GM11168 (cell line): Measurements from ENCODE around the gene SIRPA.

Experiments
- in situ Hi-C: fragments of 300-500 bp; cut with MboI; formaldehyde crosslinking; loops from one replicate; pipeline ENCODE4 v1.12.0; 2022; ENCODE audit warnings: low sequenced_read_pairs; ENCODE audit not compliant: unreplicated experiment

The SIRPA gene

DNA sequence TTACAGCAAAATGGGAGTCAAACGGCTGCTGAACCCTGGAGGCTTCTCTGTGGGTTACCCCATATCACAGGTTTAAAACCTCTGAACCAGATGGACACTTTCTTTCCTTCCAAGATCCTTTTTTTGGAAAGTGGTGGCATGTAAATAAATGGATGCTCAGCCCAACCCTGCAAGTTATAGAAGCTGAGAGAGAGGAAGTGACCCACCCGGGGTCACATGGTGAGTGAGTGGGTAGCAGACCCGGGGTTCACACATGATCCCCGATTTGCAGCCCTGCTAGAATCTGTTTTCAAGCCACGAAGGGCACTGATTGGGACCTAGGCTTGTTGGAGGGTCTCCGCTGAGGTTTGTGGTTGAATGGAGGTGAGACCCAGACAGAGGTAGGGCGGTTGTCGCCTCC lies 32.0 kb downstream of the SIRPA start:
- in situ Hi-C loops: no loop called here

DNA sequence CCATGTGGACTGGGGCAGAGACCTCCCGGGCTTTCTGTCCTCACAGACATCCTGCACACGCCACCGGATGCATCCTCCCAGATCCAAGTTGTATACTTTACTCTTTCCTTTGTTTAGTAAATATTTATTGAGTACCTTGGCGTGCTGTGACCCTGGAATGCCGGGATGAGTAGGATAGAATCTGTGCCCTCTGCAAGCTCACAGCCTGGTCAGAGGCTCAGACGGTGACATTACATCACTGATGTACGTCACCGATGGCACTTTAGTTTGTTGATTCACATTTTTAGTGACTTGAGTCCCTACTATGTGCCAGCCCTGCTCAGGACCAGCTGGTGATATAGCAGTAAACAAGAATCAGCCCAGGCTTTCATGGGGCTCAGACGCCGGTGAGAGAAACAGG lies 32.9 kb downstream of the SIRPA start:
- in situ Hi-C loops: no loop called here

DNA sequence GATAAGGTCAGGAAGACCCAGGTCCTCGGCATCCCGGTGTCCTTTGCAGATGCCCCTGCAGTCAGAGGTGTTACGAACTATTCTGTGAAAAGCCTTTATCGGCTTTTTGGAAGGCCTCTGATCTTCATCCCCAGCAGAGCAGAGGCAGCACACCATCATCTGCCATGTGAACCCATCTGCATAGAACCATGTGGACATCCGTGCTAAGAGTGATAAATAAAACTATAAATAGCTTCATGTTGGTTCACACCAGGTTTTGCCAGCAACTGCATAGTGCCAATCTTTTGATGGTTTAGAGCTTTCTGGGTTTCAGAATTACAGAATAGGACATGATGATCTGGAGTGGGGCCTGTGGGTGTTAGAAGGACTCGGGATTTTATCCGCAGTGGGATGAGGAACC lies 33.6 kb downstream of the SIRPA start:
- in situ Hi-C loops: no loop called here

- in situ Hi-C loops: no loop called here
Observed at GRCh38 chr20:1929460-1929859, 34.3 kb downstream of the SIRPA start.

GRCh38 chr20:1930165-1930564 lies 35.0 kb downstream of the SIRPA start:
- in situ Hi-C loops: no loop called here

DNA sequence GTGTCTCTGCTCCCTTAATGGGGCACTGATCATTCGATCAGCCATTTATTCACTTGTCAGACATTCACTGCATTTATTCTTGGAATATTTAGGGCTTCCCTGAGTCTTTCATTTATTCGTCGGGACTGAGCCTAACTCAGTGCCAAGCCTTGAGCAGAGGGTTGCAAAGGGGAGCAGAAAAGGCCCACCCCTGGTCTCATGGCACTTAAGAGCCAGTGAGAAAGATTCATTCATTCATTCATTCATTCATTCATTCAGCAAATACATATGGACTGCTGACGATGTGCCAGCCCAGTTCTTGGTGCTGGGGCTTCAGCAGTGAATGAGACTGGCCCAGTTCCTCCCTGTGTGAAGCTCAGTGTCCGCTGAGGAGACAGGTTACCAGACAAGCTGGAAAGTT lies 36.6 kb downstream of the SIRPA start:
- in situ Hi-C loops: no loop called here

DNA sequence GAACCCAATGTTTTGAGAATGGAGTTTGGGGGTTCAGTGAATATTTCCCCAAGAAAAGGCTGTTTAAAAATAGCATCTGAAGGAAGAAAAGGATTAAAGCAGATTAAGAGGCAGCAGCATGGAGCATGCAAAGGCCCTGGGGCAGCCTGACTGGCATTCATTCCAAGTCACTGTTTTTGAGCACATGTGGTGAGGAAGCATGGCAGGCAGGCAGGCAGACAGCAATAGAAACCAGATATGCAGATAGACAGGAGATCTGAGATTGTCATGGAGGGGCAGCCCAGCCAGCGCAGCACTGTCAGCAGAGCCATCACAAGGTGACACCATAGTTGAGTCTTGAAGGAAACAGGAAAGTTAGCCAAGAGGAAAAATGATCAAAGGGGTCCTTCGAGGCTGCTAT lies 37.8 kb downstream of the SIRPA start:
- in situ Hi-C loops: no loop called here

DNA sequence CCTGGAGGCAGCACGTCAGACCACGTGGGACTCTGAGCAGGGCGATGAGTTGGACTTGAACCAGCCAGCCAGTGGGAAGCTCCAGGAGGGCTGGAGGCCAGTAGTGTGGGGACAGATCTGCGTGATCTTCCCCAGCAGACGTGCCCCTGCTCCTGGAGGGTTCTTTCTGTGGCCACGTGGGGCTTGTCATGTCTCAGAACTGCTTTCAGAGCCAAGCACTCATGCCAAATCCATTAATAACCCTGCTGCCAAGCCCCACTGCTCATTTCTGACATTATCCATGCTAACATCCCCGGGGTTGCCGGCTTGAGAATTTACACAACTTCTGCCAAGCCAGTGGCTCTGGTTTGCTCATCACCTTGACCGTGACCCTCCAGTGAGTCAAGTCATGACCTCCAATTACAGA lies 38.3 kb downstream of the SIRPA start:
- in situ Hi-C loops: no loop called here

DNA sequence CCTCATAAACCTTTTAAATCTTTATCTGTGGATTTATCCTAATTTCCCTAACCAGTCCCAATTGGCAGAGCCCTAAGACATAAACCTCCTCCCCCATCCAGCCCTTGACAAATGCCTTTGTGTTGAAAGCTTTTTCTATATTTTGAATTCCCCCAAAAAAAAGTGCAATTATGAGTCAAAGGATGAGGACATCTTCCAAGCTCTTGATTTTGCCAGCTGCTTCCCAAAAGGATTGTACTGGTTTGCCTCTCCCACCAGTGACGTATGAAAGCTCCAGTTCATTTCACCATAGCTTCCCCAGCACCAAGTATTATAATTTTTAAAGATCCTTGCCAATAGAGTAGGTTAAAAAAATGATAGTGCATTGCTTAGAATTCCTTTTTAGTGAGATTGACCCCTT lies 38.9 kb downstream of the SIRPA start:
- in situ Hi-C loops: no loop called here

DNA sequence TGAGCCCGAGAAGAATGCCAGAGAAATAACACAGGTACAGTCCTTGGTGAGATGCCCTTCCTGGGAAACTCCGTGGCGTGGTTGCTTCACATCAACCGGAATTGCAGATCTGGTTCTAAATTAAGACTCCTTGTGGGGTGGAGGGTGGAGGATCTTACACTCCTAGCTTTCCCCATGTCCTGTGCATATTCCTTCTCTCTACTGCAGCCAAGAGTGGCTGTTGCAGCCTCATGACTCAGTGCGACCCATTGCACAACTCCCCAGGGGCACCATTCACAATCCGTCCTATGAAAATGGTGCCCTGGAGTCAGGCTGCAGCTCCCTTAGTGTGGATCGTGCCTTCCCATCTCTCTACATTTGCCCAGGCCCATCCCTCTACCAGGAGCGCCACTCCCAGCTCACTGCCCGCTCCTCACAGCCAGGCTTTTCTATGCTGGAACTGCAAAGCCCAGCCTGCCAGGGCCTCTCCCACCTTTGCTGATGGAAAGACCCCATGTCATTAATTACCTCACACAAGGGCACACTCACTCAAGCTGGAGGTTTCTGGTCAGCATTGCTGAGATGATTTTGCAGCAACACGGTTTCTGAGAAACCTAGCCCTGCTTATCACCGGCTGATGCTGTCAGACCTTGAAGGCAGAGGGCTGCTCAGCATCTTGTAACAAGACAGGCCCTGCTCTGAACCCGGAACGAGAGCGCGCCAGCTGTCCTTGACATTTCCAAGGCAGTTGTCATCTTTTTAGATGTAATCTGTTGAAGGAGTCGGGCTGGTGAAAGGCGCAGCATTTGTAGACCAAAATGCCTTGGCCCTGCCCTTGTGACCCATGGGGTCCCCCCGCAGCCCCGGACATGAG lies 39.7 kb downstream of the SIRPA start:
- in situ Hi-C loops: no loop called here

DNA sequence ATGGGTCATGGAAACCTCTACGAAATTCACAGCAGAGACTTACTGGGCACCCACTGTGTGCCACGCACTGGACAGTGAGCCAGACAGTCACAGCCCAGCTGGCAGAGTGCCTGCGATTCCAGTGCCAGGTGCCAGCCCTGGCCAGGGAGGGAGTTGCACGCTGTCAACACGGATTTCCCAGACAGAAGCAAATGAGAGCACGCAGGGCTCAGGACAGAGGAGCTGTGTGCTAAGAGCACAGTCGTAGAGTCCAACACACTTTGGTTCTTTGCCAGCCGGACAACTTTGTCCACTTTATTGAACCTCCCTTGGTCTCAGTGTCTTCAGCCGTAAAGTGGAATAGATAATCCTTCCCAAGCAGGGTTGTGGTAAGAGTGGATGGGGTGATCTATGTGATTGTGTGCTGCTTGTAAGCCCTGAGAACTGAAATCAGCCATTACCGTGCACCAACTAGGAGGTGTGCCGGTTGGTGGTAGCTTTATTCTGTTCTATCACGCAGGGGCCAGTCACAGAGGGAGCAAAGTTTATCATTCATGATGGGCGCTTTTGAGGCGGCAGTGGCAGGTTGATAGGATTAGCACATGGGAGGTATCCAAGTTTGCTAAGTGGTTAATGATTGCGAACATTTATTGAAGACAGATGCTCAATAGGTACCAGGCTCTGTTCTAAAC lies 40.6 kb downstream of the SIRPA start:
- in situ Hi-C loops: no loop called here

- in situ Hi-C loops: no loop called here
Observed at GRCh38 chr20:1937316-1937976, 42.2 kb downstream of the SIRPA start.

DNA sequence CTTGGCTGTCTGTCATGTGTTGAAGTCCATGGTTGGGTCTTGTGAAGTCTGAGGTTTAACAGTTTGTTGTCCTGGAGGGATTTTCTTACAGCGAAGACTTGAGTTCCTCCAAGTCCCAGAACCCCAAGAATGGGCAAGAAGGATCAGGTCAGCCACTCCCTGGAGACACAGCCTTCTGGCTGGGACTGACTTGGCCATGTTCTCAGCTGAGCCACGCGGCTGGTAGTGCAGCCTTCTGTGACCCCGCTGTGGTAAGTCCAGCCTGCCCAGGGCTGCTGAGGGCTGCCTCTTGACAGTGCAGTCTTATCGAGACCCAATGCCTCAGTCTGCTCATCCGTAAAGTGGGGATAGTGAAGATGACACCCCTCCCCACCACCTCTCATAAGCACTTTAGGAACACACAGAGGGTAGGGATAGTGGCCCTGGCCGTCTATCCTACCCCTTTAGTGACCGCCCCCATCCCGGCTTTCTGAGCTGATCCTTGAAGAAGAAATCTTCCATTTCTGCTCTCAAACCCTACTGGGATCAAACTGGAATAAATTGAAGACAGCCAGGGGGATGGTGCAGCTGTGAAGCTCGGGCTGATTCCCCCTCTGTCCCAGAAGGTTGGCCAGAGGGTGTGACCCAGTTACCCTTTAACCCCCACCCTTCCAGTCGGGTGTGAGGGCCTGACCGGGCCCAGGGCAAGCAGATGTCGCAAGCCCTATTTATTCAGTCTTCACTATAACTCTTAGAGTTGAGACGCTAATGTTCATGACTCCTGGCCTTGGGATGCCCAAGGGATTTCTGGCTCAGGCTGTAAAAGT lies 43.5 kb downstream of the SIRPA start:
- in situ Hi-C loops: no loop called here

DNA sequence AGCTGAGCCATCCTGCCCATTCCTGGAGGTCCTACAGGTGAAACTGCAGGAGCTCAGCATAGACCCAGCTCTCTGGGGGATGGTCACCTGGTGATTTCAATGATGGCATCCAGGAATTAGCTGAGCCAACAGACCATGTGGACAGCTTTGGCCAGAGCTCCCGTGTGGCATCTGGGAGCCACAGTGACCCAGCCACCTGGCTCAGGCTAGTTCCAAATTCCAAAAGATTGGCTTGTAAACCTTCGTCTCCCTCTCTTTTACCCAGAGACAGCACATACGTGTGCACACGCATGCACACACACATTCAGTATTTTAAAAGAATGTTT lies 44.0 kb downstream of the SIRPA start:
- in situ Hi-C loops: no loop called here

DNA sequence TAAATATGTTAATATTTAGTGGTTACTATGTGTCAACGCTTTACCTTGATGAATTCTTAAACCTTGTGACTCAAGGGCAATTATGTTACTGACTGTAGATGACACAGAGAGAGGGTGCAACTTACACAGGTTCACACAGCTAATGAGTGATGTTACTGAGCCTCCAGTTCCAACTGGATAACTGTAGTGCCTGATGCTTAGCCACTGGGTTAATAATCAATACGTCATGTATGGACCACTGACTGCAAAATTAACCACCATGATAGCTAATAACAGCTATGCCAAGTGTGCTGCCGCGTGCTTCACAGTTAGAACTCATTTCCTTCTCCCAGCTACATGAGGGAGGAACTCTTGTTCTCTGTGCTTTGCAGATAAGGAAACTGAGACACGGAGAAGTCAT lies 45.4 kb downstream of the SIRPA start:
- in situ Hi-C loops: no loop called here

GRCh38 chr20:1941226-1941625 lies 46.0 kb downstream of the SIRPA start:
- in situ Hi-C loops: no loop called here

DNA sequence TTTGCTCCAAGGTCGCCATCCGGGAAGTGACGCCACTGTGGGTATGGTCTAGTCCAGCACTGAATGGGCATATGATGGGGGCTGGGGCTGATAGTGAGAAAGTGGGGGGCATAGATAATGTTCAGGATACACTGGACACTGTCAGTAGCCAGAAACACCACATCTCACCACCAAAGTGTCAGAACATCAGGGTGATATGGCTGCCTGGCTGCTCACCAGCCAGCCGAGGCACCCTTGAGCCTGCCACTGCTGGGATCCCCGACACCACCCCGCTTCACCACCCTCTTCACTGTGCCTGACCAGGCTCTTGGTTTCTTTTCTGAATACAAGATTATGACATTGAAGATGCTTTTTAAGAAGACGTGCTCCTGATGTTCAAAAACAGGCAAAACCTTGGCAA lies 46.9 kb downstream of the SIRPA start:
- in situ Hi-C loops: no loop called here

DNA sequence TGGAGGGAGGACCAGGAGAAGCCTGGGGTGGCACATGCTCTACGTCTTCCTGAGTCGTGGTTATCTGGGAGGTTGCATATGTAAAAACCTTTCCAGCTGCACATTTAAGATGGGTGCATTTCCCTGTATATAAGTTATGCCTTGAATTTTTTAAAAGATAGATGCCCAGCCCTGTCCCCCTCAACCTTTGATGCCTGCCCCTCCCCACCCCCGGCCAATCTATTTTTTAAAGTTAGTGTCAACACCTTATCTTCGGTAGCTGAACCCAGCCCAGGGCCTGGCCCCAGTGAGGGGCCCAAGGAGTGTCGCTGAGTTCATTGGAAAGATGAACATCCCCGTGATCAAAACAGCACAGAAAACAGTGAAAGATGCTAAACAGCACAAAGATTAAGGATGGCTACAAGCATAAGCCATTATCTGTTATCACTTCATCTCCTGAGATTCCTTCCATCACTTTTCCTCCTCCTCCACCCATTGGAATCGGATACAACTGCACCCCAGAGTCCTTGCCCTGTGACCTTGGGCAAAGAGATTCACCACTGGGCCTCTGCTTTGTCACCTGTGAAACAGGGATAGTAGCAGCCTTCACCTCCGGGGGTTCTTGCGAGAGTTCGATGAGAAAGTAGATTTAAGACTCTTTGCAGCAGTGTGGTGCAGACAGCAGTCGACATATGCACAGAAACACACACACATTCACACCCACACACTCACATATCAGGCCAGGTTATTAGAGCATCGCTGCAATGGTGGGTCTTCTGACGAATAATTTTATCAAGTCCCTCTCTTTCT lies 47.5 kb downstream of the SIRPA start:
- in situ Hi-C loops: no loop called here

- in situ Hi-C loops: no loop called here
Observed at GRCh38 chr20:1943275-1944002, 48.2 kb downstream of the SIRPA start.
